HuH-7.5 (cell line): ENCODE data around the gene DENND10.
A peak's percentile ranks its signal among the peaks of the same experiment; 100 is the strongest.
"Not testable (repeated sequence)": the region's sequence is repeated elsewhere in the genome, so short reads cannot be mapped to it uniquely, and the experiment has no call there.

ENCODE experiments used
- DNase-seq: peaks from one replicate; pipeline ENCODE4 v3.0.0; 2011; ENCODE audit warnings: low spot score

Gene DENND10

DNA sequence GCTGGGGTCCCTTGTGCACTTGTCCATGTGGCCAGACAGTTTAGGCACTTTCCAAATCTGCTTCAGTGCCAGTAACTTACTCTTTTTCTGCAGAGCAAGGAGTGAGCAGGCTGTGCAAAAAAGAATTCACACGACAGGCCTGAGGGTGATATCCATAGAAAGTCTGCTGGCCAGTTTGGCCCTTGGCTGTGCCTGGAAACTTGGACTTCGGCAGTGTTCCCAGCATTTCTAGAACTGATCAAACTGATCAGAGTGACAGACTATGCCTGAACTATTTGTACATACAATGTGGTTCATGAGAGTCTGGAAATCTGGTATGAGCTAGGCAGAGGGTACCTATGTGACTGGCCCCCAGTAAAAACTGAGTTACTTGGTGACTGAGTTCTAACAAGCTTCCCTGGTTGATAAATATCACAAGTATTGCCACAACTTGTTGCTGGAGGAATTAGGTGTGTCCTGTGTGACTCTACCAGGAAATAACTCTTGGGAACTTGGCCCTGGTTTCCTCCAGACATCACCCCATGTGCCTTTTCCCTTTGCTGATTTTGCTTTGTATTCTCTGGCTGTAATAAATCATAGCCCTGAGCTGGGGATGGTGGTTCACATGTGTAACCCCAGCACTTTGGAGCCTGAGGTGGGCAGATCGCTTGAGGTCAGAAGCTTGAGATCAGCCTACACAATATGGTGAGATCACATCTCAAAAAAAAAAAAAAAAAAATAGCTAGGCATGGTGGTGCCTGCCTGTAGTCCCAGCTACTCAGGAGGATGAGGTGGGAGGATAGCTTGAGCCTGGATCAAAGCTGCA lies 3.3 kb upstream of the DENND10 start:
- no peak for DNase-seq

DNA sequence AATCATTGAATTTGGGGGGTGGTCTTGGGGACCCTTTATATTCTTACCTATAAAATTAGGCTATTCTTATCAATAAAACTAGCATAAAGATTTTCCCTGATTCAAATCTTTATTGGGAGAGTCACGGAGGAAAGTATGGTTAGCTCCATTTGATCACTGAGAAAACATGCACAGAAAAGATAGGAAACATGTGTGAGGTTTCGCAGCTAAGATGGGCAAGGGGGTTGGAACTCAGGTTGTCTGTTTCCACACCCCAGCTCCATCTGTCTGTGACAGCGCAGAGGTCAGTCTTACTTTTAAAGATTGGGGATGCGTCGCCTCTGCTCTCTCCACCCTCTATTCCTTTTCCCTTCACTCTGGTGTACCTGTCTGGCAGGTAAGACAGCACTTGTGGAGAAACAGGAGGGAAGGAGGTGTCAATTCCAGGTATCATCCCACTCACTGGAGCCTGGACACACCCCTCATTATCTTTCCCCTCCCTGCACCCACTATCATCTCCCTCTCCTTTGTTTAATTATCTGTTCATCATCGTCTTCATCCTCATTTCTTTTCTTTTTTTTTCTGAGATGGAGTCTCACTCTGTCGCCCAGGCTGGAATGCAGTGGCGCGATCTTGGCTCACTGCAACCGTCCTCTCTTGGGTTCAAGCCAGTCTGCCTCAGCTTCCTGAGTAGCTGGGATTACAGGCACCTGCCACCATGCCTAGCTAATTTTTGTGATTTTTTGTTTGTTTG lies 2.4 kb upstream of the DENND10 start:
- no peak for DNase-seq

DNA sequence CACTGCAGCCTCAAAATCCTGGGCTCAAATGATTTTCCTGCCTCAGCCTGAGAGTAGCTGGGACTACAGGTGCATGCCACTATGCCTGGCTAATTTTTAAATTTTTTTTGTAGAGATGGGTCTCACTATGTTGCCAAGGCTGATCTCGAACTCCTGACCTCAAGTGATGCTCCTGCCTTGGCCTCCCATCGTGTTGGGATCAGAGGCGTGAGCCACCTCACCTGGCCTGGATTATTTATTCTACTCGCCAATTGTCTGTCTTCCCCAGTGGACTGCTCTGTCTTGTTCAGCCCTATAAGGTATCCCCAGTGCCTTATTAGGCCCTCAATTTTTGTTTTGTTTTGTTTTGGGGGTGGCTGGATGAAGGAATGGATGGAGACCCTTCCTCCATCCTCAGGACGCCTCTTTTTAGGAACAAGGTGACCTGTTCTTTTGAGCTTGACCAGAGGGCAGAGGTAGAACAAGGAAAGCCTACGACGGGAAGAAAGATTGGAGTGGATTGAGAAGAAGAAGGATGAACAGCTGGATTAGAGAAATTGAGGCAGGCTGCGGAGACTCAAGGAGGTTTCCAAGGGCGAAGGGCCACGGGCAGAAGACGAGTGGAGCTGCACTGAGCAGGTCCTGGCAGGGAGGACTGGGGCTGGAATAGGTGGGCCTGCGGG lies 541 bp upstream of the DENND10 start:
- no peak for DNase-seq

DNA sequence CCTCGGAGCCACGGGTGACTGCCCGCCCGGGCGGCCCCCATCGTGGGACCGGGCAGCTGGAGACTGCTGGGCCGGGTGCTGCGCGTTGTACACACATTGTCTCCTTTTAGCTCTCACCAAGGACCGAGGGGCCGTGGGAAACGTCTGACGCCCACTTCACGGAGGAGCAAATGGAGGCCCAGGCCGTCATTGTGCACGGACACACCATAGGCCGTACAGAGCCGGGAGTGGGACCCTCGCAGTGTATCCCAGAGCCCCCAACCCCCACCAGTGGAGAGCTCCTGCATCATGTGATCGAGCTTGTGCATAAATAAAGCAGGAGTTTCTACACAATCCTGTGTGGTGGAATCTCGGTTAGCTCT lies 722 bp downstream of the DENND10 start:
- peak; percentile 29 for DNase-seq

DNA sequence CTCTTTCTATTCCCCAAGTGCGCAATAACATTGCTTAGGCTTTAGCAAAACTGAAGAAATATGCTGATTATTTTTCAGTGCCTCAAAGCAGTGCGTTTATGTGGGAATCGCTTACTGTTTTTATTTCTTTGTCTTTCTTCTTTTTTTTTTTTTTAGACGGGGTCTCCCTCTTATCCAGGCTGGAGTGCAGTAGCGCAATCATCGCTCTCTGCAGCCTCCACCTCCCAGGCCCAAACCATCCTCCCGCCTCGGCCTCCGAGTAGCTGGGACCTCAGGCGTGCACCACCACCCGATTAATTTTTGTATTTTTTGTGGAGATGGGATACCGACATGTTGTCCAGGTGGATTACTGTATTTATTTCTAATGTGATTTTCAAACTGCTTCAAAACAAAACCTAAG lies 1.2 kb downstream of the DENND10 start:
- no peak for DNase-seq

DNA sequence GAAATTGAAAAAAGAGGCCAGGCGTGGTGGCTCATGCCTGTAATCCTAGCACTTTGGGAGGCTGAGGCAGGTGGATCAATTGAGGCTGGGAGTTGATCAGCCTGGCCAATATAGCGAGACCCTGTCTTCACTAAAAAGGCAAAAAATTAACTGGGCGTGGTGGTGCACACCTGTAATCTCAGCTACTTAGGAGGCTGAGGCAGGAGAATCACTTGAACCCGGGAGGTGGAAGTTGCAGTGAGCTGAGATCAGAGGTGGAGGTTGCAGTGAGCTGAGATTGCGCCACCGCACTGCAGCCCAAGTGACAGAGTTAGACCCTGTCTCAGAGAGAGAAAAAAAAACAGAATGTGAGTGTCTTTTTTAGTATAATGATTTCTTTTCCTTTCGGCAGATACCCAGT lies 2.0 kb downstream of the DENND10 start:
- not testable (repeated sequence) for DNase-seq

DNA sequence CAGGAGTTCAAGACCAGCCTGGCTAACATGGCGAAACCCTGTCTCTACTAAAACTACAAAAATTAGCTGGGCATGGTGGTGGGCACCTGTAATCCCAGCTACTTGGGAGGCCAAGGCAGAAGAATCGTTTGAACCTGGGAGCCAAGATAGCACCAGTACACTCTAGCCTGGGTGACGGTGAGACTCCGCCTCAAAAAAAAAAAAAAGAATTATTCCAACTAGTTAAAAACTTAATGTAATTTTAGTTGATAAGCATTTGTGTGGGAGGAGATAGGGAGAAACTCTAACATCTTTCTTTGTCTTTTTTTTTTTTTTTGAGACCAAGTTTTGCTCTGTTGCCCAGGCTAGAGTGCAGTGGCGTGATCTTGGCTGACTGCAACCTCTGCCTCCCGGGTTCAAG lies 3.2 kb downstream of the DENND10 start:
- DNase-seq, result not testable (repeated sequence)

DNA sequence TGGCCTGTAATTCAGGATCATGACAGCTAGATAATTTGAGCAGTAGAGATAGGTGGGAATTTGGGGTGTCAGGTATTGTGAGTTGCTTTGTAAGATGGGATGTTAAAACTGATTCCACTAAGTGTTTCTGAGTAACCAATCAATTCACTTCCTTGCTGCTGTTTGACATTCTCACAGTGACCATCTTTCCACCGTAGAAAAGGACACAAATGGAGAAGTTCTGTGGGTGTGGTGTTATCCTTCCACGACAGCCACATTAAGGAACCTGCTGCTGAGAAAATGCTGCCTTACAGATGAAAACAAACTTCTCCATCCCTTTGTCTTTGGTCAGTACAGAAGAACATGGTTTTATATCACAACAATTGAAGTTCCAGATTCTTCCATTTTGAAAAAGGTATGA lies 3.9 kb downstream of the DENND10 start:
- DNase-seq, result not testable (repeated sequence)

DNA sequence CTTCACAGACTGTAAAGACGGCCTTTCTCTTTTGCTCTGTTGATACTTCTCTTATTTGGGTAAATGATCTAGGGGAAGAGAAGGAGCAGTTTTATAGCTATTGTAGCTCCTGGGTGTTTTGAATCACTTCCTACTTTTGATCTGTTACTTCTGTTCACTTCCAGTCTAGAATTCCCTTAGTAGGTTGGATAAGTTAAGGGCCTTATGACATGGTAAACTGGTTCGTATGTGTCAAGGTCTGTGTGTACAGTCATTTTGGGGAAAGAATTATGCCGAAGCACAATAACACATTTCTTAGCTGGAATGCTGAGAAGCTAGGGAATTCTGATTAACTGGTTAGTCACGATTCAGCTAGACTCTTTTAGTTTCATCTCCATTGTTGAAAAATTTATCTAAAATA lies 8.1 kb downstream of the DENND10 start:
- no peak for DNase-seq

DNA sequence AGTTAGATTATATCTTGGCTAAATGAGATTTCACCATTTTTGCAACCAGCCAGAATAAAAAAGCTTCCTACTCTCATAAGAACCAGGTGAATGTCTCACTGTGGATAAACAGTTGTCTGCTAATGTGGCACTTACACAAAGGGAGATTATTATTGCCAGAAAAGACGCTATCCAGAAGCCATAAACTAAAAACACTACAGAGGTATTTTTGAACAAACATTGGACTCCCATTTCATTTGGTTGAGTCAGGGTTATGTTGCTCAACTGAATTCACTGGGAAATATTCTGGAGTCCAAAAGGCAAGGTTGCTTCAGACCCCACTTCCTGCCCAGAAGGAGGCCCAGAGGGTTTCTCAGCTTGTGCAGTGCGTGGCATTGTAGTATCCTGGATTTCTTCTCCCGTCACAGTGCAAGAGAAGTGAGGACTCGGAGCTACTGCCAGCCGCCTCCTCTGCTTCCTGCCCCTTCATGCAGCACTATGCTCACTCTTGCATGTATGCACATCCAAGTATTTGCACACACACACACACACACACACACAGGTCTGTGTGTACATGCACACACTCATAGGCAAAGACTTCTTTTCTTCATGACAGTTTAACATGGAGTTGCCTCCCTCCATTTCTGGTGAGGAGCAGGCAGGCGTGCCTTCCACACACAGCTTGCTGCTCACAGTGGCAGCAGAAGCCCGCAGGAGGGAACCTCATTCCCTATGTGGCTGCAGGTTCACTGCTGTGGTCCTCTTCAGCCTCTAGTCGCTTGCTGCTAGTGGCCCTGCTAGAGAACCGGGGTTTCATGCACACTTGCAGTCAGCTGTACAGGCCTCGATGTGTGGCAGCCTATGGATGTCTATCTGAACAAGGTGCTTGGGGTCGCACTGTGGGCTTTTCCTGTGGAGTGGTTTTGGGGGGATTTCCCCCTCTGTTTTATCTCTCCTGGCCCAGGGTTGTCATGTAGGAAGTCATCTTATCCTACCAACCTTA lies 10.1 kb downstream of the DENND10 start:
- DNase-seq, result peak; percentile 62

DNA sequence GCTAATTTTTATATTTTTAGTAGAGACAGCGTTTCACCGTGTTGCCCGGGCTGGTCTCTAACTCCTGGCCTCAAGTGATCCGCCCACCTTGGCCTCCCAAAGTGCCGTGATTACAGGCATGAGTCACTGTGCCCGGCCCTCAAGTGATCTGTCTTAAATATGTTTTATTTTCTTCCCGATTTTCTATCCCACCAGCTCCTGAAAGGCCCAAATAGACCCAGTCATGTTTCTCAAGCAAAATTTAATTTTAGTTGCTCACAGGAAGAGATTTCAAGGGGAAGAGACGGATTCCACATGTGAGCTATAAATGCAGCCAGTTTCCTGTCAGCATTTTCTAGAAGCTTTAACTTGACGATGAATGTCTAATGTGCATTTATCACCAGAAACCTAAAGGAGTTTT lies 12.0 kb downstream of the DENND10 start:
- DNase-seq, result no peak

DNA sequence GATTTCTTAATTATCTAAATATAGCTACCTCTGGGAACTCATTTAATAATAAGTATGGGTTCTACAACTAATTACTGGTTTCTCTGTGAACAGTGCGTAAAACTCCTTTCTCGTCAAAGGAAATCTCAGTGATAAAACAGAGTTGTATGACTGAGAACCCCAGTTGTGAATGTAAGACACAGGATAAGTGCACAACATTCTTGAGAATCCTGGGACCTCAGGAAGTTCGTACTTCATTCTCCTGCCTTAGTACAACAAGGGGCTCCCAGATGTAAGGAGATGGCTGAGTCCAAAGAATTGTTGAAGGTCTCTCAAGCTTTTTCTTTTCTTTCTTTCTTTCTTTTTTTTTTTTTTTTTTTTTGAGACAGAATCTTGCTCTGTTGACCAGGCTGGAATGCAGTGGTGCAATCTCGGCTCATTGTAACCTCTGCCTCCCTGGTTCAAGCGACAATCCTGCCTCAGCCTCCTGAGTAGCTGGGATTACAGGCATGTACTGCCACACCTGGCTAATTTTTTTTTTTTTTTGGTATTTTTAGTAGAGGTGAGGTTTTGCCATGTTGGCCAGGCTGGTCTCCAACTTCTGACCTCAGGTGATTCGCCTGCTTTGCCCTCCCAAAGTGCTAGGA lies 12.5 kb downstream of the DENND10 start:
- no peak for DNase-seq

DNA sequence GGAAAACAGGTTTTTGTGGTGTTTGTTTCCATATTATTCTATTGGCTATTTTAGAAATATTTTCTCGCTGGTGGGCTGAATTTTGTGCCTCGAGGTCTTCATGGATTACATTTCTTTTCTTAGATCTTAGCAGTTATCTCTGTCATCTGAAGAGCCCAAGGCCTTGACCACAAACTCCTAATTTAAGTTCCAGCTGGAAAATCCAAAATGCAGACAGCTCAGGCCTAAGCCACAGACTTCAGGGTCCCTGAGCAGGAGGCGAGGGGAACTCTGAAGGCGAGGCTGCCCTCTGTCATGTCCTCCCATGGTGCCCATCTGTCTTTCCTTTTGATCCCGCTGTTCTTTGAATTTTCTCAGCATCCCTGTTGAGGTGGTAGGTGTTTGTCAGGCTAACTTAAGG lies 14.3 kb downstream of the DENND10 start:
- DNase-seq, result no peak

DNA sequence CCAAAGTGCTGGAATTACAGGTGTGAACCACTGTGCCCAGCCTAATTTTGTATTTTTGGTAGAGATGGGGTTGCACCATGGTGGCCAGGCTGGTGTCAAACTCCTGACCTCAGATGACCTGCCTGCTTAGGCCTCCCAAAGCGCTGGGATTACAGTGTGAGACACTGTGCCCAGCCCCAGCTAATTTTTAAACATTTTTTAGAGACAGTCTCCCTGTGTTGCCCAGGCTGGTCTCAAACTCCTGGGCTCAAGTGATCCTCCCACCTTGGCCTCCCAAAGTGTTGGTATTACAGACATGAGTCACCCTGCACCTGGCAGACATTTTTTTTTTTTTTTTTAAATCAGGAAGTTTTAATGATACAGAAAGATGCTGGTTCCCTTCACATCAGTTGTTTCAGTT lies 15.5 kb downstream of the DENND10 start:
- no peak for DNase-seq

DNA sequence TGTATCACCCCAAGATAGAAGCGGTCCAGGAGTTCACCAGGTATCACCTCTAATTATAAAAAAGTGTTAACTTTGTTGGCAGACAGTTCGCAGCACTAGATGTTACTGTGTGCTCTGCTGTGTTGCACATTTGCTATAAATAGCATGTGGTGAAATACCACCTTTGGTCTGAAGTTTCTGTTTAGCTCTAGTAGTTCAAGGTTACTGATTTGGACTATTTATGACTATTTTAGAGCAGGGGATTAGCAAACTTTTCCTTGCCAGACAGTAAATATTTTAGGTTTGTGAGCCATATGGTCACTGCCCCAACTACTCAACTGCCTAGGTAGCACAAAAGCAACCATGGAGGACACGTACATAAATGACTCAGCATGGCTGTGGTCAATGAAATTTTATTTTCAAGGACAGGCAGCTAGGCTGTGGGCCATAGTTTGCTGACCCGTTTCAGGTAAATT lies 16.5 kb downstream of the DENND10 start:
- peak; percentile 15 for DNase-seq

DNA sequence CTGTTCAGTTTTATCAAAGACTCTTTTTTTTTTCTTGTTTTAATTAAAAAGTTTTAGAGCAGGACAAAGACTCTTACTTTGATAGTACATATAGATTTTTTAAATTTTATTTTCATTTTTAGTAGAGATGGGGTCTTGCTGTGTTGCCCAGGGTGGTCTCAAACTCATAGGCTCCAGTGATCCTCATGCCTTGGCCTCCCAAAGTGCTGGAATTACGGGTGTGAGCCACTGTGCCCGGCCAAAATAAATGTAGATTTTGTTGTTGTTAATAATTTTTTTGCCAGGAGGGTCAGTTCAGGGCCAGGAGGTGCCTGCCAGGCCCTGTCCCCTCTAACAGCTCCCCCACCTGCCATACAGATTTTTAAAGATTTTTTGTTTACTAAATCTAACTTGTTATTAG lies 17.0 kb downstream of the DENND10 start:
- no peak for DNase-seq

DNA sequence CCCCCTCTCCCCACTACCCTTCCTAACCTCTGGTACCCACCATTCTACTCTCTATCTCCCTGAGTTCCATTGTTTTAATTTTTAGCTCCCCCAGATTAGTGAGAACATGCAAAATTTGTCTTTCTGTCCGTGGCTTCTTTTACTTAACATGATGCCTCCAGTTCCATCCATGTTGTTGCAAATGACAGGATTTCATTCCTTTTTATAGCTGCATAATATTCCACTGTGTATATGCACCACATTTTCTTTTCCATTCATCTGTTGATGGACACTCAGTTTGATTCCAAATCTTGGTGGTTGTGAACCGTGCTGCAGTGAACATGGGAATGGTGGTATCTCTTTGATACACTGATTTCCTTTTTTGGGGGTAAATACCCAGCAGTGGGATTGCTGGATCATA lies 22.0 kb downstream of the DENND10 start:
- no peak for DNase-seq

DNA sequence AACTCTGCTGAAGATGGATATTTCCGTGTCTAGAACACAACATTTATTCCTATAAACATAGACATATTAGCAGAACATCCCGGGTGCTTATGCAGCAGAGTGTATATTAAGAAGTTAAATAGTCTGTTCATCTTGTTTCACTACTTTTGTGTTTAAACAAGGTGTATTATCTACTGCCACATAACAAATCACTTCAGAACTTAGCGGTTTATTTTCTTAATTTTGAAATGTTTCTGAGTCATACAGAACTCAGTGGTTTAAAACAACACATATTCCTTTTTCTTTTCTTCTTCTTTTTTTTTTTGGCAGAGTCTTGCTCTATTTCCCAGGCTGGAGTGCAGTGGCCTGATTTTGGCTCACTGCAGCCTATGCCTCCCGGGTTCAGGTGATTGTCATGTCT lies 25.8 kb downstream of the DENND10 start:
- DNase-seq, result no peak

DNA sequence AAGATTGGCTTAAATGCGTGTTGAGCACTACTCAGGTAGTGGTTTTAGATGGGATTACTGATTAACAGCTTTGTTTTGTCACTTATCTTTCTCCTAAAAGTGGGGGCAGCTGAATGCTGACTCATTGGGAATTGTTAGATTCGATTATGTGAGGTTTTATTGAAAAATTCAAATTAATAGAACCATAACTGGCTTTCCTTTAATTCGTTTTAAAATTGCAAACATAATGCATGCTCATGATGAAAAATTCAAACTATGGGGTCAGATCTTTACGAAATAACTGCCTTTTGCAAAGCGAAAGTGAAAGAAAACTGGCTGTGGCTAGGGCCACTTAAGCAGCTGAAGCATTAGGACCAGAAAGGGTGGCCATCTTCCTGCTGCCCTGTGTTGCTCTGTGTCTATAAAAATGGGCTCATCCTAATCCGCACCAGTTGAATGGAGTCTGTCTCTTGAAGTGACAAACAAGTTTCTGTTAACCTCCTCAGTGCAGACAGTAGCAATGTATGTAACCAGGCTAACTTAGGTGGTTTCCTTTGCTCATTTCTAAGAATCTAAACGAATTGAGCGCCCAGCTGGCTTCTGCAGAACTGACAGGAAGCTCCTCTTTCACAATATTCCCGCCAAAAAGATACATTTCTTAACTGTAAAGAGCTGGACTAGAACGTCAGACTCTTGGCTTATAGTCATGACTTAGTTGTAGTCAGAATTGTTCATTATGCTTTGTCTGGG lies 27.8 kb downstream of the DENND10 start:
- DNase-seq, result no peak

DNA sequence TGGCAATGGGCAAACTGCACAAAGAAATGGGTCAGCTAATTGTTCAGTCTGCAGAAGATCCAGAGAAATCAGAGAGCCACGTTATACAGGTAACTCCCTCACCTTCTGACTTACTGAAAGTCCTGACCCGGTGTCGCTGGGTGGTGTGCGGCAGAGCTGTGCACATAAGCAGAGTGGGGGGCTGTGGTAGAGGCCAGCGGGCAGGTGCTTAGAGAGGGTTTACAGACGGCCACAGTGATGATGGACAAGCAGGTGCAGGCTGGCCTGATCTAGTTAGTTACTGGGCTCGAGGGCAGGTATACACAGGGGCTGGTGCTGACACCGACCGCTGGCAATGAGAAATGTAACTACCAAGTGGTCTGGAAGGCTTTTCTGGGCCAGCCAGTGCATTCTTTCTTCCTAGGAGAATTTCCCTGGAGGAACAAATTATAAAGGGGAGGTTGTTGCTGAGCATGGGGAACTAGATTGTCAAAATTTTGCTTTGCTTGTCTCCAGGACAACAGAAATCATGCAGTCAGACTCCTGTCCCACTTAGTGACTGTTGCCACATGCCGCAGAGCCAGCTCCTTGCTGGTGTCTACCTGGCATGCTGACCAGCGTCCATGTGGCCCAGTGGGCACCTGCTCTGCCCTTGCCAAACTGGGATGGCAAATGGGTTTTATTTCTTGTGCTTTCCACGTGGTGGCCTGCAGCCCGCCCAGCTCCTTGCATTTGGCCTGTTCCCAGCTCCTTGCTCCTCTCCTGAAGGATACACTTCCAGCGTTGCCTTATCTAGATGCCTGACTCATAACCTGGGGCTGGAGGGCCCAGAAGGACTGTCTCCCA lies 28.8 kb downstream of the DENND10 start:
- DNase-seq, result no peak
